ENCODE data around the gene SUGP2. TPM values are rescaled to one million over a fixed set of nuclear protein-coding genes. Genes with fewer than 3 reads are reported as not detected.

The SUGP2 gene
- polyA plus RNA-seq, 1 donor from 2014 or later: 204 TPM

GRCh38 chr19:18999896-19000620 is 33.3 kb downstream of the SUGP2 start:
- no peaks in the 10 kb centered on the region for H4K20me1 ChIP-seq (ENCODE audit: insufficient read depth)
- no peaks in the 10 kb centered on the region for H3K27me3 ChIP-seq (ENCODE audit: insufficient read depth, low read depth, low read length)
- TF ChIP-seq RAD21 (conservative IDR thresholded peaks at IDR 0.05) (no peak), MXI1 (conservative IDR thresholded peaks at IDR 0.05; ENCODE audit: poor library complexity, severe bottlenecking) (no peak), POLR2AphosphoS5 (IDR thresholded peaks at IDR 0.05) (no peak), EZH2 (IDR thresholded peaks at IDR 0.05; ENCODE audit: borderline replicate concordance, insufficient read depth, low read length, poor library complexity, severe bottlenecking) (no peak), EP300 (conservative IDR thresholded peaks at IDR 0.05; ENCODE audit: poor library complexity, severe bottlenecking) (no peak), TAF1 (IDR thresholded peaks at IDR 0.05; ENCODE audit: low read depth) (no peak)
- no peak overlapping the region for H3K4me3 ChIP-seq (ENCODE audit: low read length)
- no peaks in the 10 kb centered on the region for H3F3A ChIP-seq (ENCODE audit: insufficient read depth, low read length, poor library complexity, severe bottlenecking)
- no peaks in the 10 kb centered on the region for H3K9me3 ChIP-seq (ENCODE audit: low read length)
- H3K79me2 ChIP-seq (replicated peaks; ENCODE audit: insufficient read depth, low read length): no peaks in the 10 kb centered on the region
- H2AFZ ChIP-seq (ENCODE audit: low read depth, low read length): no peak overlapping the region
- no peak overlapping the region for H3K9ac ChIP-seq (ENCODE audit: low read length)
- no peaks in the 10 kb centered on the region for H3K9me2 ChIP-seq (ENCODE audit: insufficient read depth, low read length)
- no peaks in the 10 kb centered on the region for H3K36me3 ChIP-seq (ENCODE audit: insufficient read depth, low read length)
- no peak overlapping the region for H3K27ac ChIP-seq (ENCODE audit: low read length)
- no peak overlapping the region for H3K4me2 ChIP-seq (ENCODE audit: low read length)

GRCh38 chr19:18999016-18999758 is 34.1 kb downstream of the SUGP2 start:
- Histone ChIP-seq H3K27me3 (ENCODE audit: insufficient read depth, low read depth, low read length) (no peaks in the 10 kb centered on the region), H3K4me2 (ENCODE audit: low read length) (no peak overlapping the region), H2AFZ (ENCODE audit: low read depth, low read length) (no peak overlapping the region), H3F3A (ENCODE audit: insufficient read depth, low read length, poor library complexity, severe bottlenecking) (no peaks in the 10 kb centered on the region), H3K9me2 (ENCODE audit: insufficient read depth, low read length) (no peaks in the 10 kb centered on the region), H3K27ac (ENCODE audit: low read length) (no peak overlapping the region), H3K79me2 (replicated peaks; ENCODE audit: insufficient read depth, low read length) (no peaks in the 10 kb centered on the region), H3K4me3 (ENCODE audit: low read length) (no peak overlapping the region), H3K9me3 (ENCODE audit: low read length) (no peaks in the 10 kb centered on the region), H3K36me3 (ENCODE audit: insufficient read depth, low read length) (no peaks in the 10 kb centered on the region), H4K20me1 (ENCODE audit: insufficient read depth) (no peaks in the 10 kb centered on the region), H3K9ac (ENCODE audit: low read length) (no peak overlapping the region)
- TF ChIP-seq POLR2AphosphoS5 (IDR thresholded peaks at IDR 0.05): no peak
- TF ChIP-seq EP300 (conservative IDR thresholded peaks at IDR 0.05; ENCODE audit: poor library complexity, severe bottlenecking): no peak
- TF ChIP-seq EZH2 (IDR thresholded peaks at IDR 0.05; ENCODE audit: borderline replicate concordance, insufficient read depth, low read length, poor library complexity, severe bottlenecking): no peak
- TF ChIP-seq MXI1 (conservative IDR thresholded peaks at IDR 0.05; ENCODE audit: poor library complexity, severe bottlenecking): no peak
- TF ChIP-seq SMC3 (conservative IDR thresholded peaks at IDR 0.05; ENCODE audit: poor library complexity): no peak
- TF ChIP-seq RAD21 (conservative IDR thresholded peaks at IDR 0.05): no peak
- no peak for TF ChIP-seq TAF1 (IDR thresholded peaks at IDR 0.05; ENCODE audit: low read depth)
- TF ChIP-seq REST (IDR thresholded peaks at IDR 0.05; ENCODE audit: borderline replicate concordance): no peak
- TF ChIP-seq CTCF (IDR thresholded peaks at IDR 0.05; ENCODE audit: poor library complexity, severe bottlenecking): no peak

Data from neural cell (in vitro differentiated cells).